ENCODE results near the gene CLCN3.
"Not testable (repeated sequence)": the region's sequence is repeated elsewhere in the genome, so short reads cannot be mapped to it uniquely, and the experiment has no call there.

CLCN3 gene

GRCh38 chr4:169658975-169659715, 38.8 kb downstream of the CLCN3 start:
- DNase-seq: no peak

DNA sequence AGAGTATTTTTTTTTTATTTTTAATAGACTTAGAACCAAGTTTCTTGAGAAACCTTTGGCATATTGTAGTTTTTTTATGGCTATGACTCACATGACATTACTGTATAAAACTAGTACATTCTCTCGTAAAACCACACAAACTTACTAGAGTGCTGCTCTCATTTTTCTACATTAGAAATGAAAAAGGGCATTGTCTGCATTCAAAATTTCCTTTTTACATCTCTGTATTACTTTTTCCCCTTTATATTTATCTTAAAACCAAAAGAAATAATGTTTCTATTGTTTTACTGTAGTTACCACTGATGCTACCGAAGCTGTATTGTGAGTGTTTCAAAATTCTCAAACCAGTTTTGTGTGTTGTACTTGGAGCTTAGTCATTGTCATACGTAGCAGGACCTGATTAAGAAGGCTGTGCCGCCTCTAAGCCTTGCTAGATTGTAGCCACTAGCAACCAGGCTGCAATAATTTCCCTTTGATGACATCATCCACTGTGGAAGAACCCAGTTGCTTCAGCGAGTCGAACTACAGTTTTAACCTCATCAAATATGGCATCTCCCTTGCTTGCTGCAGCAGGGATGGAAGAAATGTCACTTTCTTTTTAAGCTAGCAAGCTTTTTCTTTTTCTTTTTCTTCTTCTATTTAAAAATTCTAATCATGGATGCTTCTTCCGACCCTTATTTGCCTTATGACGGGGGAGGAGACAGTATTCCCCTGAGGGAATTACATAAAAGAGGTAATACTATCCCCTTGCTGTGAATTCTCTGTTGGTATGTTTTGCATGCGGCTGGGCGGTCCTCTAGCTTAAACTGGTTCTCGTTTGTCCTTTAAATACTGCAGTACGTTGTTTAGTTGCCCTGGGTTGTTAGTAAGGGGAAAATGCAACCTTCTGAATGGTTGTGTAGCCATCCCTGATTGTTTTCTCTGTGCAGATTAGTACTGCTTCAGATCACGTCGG, 39.6 kb downstream of the CLCN3 start:
- peak; percentile 80 for DNase-seq

DNA sequence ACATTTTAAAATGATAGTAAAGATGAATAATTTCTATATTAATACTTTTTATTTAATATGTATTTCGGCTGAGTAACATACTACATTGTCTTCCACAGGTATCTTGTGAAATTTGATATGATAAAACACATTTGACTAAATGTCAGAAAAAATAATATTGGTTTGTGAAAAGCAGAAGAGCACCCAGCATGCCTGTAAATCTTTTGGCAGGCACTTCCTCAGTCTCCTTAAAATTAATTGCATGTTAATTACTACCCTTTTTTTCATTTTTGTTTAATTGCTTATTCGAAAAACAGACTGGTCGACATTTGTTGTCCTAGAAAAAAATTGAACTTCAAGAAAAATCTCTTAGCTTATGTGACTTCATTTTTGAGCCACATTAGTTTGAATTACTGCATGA, 40.6 kb downstream of the CLCN3 start:
- no peak for DNase-seq

- DNase-seq: no peak
Observed at GRCh38 chr4:169661761-169662160, 41.4 kb downstream of the CLCN3 start.

DNA sequence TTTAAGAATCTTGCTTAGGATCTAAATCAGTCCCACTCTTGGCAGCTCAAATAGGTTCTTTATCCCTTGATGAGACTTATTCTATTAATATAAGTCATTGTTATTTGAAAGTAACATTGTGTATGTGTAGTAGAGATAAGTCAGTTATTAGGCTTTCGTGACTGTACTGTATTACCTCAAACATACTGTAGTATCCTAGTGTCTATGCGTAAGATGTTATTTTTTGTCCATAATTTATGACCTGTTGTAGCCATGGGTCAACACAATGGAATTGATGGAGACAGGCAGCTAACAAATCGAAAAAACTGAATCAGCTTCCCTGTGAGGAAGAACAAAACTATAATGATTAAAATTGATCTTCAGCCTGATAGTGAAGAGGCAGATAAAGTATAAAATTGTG, 41.8 kb downstream of the CLCN3 start:
- DNase-seq: no peak

DNA sequence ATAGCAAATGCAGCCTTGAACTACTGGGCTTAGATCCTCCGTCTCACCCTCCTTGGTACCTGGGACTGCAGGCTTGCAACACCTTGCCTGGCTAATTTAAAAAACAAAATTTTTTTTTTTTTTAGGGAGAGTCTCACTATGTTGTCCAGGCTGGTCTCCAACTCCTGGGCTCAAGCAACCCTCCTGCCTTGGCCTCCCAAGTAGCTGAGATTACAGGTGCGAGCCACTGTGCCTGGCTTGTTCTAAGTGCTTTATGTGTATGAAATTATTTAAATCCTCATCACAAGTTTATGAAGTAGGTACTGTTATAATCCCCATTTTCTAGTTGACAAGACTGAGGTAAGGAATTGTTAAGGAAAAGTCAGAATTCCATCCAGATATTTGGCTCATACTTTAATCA, 43.0 kb downstream of the CLCN3 start:
- no peak for DNase-seq

GRCh38 chr4:169663831-169664230, 43.5 kb downstream of the CLCN3 start:
- no peak for DNase-seq

DNA sequence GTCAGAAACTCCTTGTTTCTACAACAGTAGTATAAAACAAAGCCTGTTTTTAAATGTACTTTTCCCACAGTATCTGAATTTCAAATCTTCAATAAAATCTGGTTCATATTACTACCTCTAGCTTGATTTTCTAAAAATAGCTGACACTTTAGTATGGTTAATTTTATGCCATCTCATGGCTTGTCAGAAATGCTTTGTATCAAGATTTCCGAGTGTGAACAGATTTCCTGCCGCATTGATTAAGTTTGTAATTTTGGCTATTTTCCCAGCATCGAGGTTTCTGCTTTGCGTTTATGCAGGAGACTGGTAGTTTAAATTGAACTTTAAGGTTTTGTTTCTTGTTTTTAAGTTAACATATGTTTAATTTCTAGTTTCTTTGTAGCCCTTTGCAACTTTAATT, 44.2 kb downstream of the CLCN3 start:
- DNase-seq: no peak

DNA sequence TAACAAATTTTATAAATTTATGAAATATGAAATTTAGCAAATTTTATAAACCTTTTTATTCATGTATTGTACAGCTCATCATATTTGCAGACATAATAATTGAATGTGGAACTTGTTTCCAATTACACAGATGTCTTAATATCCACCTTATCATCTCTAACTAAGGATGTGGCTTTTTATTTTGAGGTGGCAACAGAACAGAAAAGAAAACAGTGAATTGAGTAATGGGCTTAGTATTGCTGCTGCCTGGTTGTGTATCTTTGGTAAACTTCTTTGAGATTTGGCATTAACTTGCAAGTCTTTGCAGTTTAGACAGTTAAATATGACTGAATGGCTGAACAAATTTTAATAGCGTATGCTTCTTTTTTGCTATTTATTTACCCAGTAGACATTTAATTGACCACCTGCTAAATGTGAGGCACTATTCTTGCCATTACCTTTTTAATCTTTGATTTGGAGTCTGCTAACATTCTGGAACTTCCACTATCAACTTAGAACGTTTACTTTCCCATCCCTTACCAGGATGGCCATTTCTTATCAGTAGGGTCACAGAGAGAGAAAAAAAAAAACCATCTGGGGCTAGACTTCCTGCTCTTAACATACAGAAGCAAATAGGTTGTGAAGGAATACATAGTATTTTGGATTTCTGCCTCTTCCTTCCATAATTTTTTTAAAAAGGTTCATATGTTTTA, 44.8 kb downstream of the CLCN3 start:
- DNase-seq: no peak

GRCh38 chr4:169668069-169668721, 47.8 kb downstream of the CLCN3 start:
- DNase-seq: no peak

GRCh38 chr4:169675825-169676224, 55.4 kb downstream of the CLCN3 start:
- DNase-seq: no peak

DNA sequence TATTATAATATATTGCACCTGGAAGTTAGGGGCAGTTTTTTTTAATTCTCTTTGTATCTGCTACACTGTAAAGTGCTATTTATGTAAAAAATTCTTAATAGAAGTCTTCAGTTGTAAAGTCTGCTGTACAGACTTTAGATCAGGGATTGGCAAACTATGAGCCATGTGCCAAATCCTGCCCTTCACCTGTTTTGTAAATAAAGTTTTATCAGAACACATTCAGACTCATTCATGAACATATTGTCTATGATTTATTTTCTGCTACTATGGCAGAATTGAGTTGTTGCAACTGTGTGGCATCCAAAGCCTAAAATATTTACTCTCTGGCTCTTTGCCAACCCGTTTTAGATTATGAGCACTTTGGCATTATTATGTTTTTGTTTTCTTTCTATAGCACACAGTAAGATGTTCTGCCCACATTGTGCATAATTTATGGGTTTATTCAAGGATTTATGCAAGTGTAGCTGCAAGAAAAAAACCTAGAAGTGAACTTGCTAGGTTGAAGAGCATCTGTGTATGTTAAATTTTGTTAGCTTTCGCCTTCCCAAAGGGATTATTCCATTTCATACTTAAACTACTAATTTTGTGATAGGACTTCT, 56.9 kb downstream of the CLCN3 start:
- no peak for DNase-seq

DNA sequence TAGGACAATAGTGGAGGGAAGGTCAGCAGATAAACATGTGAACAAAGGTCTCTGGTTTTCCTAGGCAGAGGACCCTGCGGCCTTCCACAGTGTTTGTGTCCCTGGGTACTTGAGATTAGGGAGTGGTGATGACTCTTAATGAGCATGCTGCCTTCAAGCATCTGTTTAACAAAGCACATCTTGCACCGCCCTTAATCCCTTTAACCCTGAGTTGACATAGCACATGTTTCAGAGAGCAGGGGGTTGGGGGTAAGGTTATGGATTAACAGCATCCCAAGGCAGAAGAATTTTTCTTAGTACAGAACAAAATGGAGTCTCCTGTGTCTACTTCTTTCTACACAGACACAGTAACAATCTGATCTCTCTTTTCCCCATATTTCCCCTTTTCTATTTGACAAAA, 58.1 kb downstream of the CLCN3 start:
- DNase-seq: not testable (repeated sequence)

DNA sequence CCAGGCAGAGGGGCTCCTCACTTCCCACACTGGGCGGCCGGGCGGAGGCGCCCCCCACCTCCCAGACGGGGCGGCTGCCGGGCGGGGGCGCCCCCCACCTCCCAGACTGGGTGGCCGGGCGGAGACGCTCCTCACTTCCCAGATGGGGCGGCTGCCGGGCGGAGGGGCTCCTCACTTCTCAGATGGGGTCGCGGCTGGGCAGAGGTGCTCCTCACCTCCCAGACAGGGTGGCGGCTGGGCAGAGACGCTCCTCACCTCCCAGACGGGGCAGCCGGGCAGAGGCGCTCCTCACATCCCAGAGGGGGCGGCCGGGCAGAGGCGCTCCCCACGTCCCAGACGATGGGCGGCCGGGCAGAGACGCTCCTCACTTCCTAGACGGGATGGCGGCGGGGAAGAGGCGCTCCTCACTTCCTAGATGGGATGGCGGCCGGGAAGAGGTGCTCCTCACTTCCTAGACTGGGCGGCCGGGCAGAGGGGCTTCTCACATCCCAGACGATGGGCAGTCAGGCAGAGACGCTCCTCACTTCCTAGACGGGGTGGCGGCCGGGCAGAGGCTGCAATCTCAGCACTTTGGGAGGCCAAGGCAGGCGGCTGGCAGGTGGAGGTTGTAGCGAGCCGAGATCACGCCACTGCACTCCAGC, 58.7 kb downstream of the CLCN3 start:
- not testable (repeated sequence) for DNase-seq

- no peak for DNase-seq
Observed at GRCh38 chr4:169682372-169683047, 62.1 kb downstream of the CLCN3 start.

GRCh38 chr4:169689681-169690080, 69.3 kb downstream of the CLCN3 start:
- no peak for DNase-seq

DNA sequence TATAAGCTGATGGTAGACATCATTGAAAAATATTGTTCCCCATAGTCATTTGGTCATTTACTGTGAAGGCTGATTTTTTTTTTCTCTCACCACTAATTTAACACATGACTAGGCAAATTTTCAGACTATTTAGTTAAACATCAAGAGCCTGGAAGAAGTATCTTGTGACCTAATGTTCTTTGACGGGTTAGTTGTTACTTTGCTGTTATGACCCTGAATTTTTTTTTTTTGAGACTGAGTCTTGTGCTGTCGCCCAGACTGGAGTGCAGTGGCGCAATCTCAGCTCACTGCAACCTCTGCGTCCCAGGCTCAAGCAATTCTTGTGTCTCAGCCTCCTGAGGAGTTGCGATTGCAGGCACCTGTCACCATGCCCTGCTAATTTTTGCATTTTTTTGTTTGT, 70.4 kb downstream of the CLCN3 start:
- DNase-seq: no peak

GRCh38 chr4:169698331-169698730, 78.0 kb downstream of the CLCN3 start:
- no peak for DNase-seq

DNA sequence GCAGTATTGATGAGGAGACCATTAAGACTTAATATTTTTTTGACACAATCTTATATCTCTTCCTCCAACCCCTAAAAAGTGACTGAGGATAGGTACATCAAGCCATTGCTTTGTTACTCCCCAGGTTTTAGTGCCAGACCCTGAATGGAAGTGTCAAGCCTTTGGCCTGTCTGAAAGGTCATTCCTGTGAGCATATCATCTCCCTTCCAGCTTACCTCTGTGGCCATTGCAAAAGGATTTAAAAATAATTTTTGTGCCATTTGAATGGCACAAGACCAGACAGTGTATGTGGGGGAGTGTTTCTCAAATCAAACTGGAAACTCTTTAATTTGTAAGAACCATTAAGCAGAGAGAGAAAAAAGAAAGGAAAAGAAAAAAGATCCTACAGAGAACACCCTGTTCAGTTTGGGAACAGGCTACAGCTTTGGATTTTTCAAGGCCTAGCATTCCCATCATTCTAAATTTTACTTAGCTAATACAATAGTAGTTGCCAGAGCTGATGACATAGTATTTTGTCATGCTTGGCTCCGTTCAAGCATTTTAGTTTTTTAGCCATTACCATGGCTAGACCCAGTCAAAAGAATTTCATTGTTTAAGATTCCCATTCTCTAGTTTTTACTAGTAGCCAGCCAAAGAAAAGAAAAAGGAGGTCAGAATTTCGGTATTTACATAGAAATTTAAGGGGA, 87.7 kb downstream of the CLCN3 start:
- no peak for DNase-seq

DNA sequence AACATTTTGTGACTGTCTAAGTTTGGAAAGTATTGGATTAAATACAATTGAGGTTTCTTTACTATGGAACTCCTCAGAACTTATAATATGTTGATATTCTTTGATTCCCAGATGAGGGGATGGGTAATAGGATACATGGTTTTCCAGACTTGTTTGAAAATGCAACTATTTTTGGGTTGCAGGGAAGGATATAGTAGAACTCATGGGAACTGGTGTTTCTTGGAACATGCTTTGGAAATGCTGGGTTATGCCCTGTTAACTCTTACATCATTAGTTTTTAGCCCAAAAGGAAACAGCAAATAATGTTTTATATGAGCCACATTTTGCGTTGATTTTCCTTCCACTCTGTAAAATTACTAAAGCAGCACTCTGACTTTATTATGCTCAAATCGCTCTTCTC, 95.4 kb downstream of the CLCN3 start:
- DNase-seq: no peak

- no peak for DNase-seq
Observed at GRCh38 chr4:169716677-169717076, 96.3 kb downstream of the CLCN3 start.
